ENCODE data around the gene SSR4. TPM values are rescaled to one million over a fixed set of nuclear protein-coding genes. Genes with fewer than 3 reads are reported as not detected.
A peak's percentile ranks its signal among the peaks of the same experiment; 100 is the strongest.

Gene SSR4
- total and polyA plus RNA-seq, 12 donors = 162 to 1,349 (median 366) TPM

DNA sequence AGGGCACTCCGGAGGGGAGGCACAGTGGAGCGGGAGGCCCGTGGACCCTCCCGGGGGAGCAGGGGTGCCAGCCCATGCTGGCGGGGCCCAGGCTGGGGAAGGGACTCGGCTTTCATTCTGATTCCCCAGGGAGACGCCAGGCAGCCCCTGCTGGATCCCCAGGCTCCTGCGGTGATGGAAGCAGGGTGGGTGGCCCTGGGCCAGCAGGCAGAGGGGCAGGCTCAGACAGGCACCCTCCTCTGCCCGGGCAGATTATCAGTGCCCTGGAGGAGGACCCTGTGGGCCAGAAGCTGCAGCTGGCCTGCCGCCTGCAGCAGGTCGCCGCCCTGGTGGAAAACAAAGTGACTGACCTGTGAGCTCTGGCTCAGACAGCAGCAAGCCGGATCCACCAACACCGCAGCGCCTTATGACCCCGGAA, 15.8 kb upstream of the SSR4 start:
- no peak overlapping the region for H3K27ac ChIP-seq
- no peak overlapping the region for H3K4me3 ChIP-seq
- no peaks in the 10 kb centered on the region for H3K27me3 ChIP-seq
- no peaks in the 10 kb centered on the region for H3K9me3 ChIP-seq (replicated peaks in 1 of 3)
- DNase-seq = no peak
- no peak for TF ChIP-seq POLR2A (IDR thresholded peaks at IDR 0.05)
- TF ChIP-seq, protein P1, sequence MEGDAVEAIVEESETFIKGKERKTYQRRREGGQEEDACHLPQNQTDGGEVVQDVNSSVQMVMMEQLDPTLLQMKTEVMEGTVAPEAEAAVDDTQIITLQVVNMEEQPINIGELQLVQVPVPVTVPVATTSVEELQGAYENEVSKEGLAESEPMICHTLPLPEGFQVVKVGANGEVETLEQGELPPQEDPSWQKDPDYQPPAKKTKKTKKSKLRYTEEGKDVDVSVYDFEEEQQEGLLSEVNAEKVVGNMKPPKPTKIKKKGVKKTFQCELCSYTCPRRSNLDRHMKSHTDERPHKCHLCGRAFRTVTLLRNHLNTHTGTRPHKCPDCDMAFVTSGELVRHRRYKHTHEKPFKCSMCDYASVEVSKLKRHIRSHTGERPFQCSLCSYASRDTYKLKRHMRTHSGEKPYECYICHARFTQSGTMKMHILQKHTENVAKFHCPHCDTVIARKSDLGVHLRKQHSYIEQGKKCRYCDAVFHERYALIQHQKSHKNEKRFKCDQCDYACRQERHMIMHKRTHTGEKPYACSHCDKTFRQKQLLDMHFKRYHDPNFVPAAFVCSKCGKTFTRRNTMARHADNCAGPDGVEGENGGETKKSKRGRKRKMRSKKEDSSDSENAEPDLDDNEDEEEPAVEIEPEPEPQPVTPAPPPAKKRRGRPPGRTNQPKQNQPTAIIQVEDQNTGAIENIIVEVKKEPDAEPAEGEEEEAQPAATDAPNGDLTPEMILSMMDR (IDR thresholded peaks at IDR 0.05) = no peak
- intact Hi-C loops (cut with DNase I) = no loop called here
- peaks cover 0 to 6% of the 10 kb centered on the region in 2 donors for H3K36me3 ChIP-seq (replicated peaks in 1 of 2)
- peaks cover 0 to 5% of the 10 kb centered on the region in 2 donors for H3K4me1 ChIP-seq (replicated peaks in 1 of 2)
- 67 to 90% (median 82%) methylated on average over 1 to 16 of the region's 16 CpGs for WGBS, 4 donors

GRCh38 chrX:153779891-153780677, 14.4 kb upstream of the SSR4 start:
- H3K36me3 ChIP-seq (replicated peaks in 1 of 2) = peaks cover 0 to 5% of the 10 kb centered on the region in 2 donors
- intact Hi-C loops (cut with DNase I) = no loop called here

GRCh38 chrX:153780678-153781427, 13.6 kb upstream of the SSR4 start, which contains the start of gene SRPK3:
TSS of gene SRPK3 (plus strand) at chrX:153781041. CDS start at chrX:153781087, 46 bp downstream.
- intact Hi-C loops (cut with DNase I) = no loop called here
- 7 to 67% (median 53%) methylated on average over 5 to 52 of the region's 52 CpGs; no CpG with 5 or more reads in 1 of the 4 donors for WGBS, 4 donors
- H3K4me1 ChIP-seq (replicated peaks in 1 of 2) = peaks cover 0 to 5% of the 10 kb centered on the region in 2 donors
- TF ChIP-seq, protein P1 (IDR thresholded peaks at IDR 0.05) = no peak
- peak in 1 of 2 donors; percentile 24 for TF ChIP-seq POLR2A (IDR thresholded peaks at IDR 0.05)
- peak within 1 kb of the TSS in 2 of 5 donors; percentile 40 to 58 for H3K27ac ChIP-seq
- no peaks in the 10 kb centered on the region for H3K27me3 ChIP-seq
- peak in 5 of 7 donors; percentile 37 to 75 (median 63) for DNase-seq
- peak within 1 kb of the TSS in 1 of 4 donors; percentile 11 for H3K4me3 ChIP-seq
- H3K9me3 ChIP-seq (replicated peaks in 1 of 3) = no peaks in the 10 kb centered on the region
- peaks cover 0 to 9% of the 10 kb centered on the region in 2 donors for H3K36me3 ChIP-seq (replicated peaks in 1 of 2)

More at GRCh38 chrX:153779891-153780677, 14.4 kb upstream of the SSR4 start:
- Histone ChIP-seq H3K4me3 (no peak overlapping the region), H3K9me3 (replicated peaks in 1 of 3) (no peaks in the 10 kb centered on the region), H3K4me1 (replicated peaks in 1 of 2) (peaks cover 0 to 5% of the 10 kb centered on the region in 2 donors), H3K27ac (peak overlapping the region in 2 of 5 donors; percentile 10 to 58), H3K27me3 (no peaks in the 10 kb centered on the region)
- TF ChIP-seq POLR2A (IDR thresholded peaks at IDR 0.05) = no peak
- TF ChIP-seq, protein P1 (IDR thresholded peaks at IDR 0.05) = no peak
- DNase-seq = no peak
- WGBS, 4 donors = 48 to 81% (median 77%) methylated on average over 3 to 18 of the region's 18 CpGs

Measured in adrenal gland (tissue), 12 donors.